GM18858 (cell line): Measurements from ENCODE around the gene PATE3.

ENCODE experiments used
- ATAC-seq: cut with Tn5 transposase; IDR thresholded peaks from one replicate; pipeline ENCODE4 v1.9.1; 2021; ENCODE audit not compliant: unreplicated experiment

PATE3 gene

GRCh38 chr11:125835748-125836147 is 47.8 kb downstream of the PATE3 start:
- ATAC-seq = no peak
